ENCODE data around the gene PRPH.

DNA sequence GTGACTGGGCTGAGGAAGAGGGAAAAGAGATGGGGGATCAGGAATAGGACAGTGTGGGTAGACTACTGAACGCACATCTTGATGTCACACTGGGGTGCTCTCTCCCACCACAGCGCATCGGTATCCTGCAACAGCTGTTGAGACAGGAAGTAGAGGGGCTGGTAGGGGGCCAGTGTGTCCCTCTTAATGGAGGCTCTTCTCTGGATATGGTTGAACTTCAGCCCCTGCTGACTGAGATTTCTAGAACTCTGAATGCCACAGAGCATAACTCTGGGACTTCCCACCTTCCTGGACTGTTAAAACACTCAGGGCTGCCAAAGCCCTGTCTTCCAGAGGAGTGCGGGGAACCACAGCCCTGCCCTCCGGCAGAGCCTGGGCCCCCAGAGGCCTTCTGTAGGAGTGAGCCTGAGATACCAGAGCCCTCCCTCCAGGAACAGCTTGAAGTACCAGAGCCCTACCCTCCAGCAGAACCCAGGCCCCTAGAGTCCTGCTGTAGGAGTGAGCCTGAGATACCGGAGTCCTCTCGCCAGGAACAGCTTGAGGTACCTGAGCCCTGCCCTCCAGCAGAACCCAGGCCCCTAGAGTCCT, 35.2 kb downstream of the PRPH start:
- TF ChIP-seq, protein P1, sequence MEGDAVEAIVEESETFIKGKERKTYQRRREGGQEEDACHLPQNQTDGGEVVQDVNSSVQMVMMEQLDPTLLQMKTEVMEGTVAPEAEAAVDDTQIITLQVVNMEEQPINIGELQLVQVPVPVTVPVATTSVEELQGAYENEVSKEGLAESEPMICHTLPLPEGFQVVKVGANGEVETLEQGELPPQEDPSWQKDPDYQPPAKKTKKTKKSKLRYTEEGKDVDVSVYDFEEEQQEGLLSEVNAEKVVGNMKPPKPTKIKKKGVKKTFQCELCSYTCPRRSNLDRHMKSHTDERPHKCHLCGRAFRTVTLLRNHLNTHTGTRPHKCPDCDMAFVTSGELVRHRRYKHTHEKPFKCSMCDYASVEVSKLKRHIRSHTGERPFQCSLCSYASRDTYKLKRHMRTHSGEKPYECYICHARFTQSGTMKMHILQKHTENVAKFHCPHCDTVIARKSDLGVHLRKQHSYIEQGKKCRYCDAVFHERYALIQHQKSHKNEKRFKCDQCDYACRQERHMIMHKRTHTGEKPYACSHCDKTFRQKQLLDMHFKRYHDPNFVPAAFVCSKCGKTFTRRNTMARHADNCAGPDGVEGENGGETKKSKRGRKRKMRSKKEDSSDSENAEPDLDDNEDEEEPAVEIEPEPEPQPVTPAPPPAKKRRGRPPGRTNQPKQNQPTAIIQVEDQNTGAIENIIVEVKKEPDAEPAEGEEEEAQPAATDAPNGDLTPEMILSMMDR (IDR thresholded peaks at IDR 0.05) = no peak
- TF ChIP-seq POLR2AphosphoS5 (IDR thresholded peaks at IDR 0.05) = no peak
